Activated CD4-positive, alpha-beta memory T cell treated with anti-CD3 and anti-CD28 coated beads for 36 hours (primary cell): ENCODE data around the gene WWTR1. TPM values are rescaled to one million over a fixed set of nuclear protein-coding genes. Genes with fewer than 3 reads are reported as not detected.

Experiments used
- total RNA-seq, 2 experiments: library from RNA; stranded (reverse); gene quantifications; one replicate each; pipeline ENCODE4 v1.2.3, GENCODE V29; 2021

WWTR1 gene
- total RNA-seq, 2 experiments from 2014 or later: 1.0 to 1.2 TPM

Other genes starting within 250 kb of the WWTR1 start
- gene TM4SF4, start 183.3 kb downstream of the WWTR1 start, total RNA-seq: not detected
- gene COMMD2, start 94.5 kb upstream of the WWTR1 start, total RNA-seq: 10 to 100 TPM; 28.4 to 34.4 TPM
- not detected for gene ANKUB1, start 134.5 kb upstream of the WWTR1 start, total RNA-seq
- 10 to 100 TPM; 29.4 to 31.5 TPM for gene RNF13, start 155.2 kb upstream of the WWTR1 start, total RNA-seq